ENCODE results near the gene ATP6V0B.

DNA sequence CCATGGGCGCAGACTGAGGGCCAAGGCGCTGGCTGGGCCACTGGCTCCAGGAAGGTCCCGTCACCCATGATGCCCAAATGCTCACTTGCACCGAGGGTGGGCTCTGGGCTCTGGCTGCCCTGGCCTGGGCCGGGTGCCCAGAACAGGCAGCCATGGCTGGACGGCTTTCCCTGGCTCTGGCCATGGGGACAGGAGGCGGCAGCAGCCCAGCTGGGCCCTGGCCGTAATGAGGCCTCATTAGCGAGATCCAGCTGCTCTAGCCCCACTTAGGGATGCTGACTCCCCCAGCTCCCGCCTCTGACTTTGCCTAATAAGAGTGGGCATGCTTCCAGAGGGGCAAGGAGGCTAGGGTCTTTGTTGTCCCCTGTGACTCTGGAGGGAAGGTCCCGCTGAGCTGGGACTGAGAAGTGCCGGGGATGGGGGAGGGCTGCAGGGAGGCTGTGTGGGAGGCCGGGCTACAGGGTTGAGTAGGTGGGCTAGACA, 44.7 kb downstream of the ATP6V0B start:
- TF ChIP-seq POLR2AphosphoS5 (IDR thresholded peaks at IDR 0.05; ENCODE audit: low read depth), result no peak
- TF ChIP-seq, protein P1, sequence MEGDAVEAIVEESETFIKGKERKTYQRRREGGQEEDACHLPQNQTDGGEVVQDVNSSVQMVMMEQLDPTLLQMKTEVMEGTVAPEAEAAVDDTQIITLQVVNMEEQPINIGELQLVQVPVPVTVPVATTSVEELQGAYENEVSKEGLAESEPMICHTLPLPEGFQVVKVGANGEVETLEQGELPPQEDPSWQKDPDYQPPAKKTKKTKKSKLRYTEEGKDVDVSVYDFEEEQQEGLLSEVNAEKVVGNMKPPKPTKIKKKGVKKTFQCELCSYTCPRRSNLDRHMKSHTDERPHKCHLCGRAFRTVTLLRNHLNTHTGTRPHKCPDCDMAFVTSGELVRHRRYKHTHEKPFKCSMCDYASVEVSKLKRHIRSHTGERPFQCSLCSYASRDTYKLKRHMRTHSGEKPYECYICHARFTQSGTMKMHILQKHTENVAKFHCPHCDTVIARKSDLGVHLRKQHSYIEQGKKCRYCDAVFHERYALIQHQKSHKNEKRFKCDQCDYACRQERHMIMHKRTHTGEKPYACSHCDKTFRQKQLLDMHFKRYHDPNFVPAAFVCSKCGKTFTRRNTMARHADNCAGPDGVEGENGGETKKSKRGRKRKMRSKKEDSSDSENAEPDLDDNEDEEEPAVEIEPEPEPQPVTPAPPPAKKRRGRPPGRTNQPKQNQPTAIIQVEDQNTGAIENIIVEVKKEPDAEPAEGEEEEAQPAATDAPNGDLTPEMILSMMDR (IDR thresholded peaks at IDR 0.05; ENCODE audit: insufficient read depth, low read length), result no peak
- TF ChIP-seq GABPA (IDR thresholded peaks at IDR 0.05; ENCODE audit: low read depth), result no peak
- TF ChIP-seq, protein P2, sequence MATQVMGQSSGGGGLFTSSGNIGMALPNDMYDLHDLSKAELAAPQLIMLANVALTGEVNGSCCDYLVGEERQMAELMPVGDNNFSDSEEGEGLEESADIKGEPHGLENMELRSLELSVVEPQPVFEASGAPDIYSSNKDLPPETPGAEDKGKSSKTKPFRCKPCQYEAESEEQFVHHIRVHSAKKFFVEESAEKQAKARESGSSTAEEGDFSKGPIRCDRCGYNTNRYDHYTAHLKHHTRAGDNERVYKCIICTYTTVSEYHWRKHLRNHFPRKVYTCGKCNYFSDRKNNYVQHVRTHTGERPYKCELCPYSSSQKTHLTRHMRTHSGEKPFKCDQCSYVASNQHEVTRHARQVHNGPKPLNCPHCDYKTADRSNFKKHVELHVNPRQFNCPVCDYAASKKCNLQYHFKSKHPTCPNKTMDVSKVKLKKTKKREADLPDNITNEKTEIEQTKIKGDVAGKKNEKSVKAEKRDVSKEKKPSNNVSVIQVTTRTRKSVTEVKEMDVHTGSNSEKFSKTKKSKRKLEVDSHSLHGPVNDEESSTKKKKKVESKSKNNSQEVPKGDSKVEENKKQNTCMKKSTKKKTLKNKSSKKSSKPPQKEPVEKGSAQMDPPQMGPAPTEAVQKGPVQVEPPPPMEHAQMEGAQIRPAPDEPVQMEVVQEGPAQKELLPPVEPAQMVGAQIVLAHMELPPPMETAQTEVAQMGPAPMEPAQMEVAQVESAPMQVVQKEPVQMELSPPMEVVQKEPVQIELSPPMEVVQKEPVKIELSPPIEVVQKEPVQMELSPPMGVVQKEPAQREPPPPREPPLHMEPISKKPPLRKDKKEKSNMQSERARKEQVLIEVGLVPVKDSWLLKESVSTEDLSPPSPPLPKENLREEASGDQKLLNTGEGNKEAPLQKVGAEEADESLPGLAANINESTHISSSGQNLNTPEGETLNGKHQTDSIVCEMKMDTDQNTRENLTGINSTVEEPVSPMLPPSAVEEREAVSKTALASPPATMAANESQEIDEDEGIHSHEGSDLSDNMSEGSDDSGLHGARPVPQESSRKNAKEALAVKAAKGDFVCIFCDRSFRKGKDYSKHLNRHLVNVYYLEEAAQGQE (IDR thresholded peaks at IDR 0.05; ENCODE audit: insufficient replicate concordance, low read depth), result no peak
- TF ChIP-seq SPI1 (IDR thresholded peaks at IDR 0.05; ENCODE audit: borderline replicate concordance, low read depth), result no peak
